H9 (cell line): ENCODE measurements around the gene KCNH1. TPM values are rescaled to one million over a fixed set of nuclear protein-coding genes. Genes with fewer than 3 reads are reported as not detected.

Source experiments
- DNase-seq: peaks from one replicate; pipeline ENCODE4 v3.0.0-alpha.2; 2017
- H2AFZ ChIP-seq: one replicate; pipeline ENCODE4 v1.6.1; 2013; ENCODE audit warnings: mild to moderate bottlenecking, low read length, control low read depth, moderate library complexity
- H2AK5ac ChIP-seq: 2 replicates; pipeline ENCODE4 v1.6.1; 2013; ENCODE audit warnings: low read length, control low read depth, mixed read lengths; ENCODE audit not compliant: insufficient read length
- H2BK120ac ChIP-seq: one replicate; pipeline ENCODE4 v1.6.1; 2013; ENCODE audit warnings: low read depth, mild to moderate bottlenecking, low read length, control low read depth, inconsistent platforms; ENCODE audit not compliant: poor library complexity, severe bottlenecking
- H2BK12ac ChIP-seq: 2 replicates; pipeline ENCODE4 v1.6.1; 2013; ENCODE audit warnings: low read length, control low read depth, mixed read lengths, low read depth; ENCODE audit not compliant: insufficient read length
- H2BK15ac ChIP-seq: 2 replicates; pipeline ENCODE4 v1.6.1; 2013; ENCODE audit warnings: low read depth, low read length, control low read depth
- H2BK20ac ChIP-seq: one replicate; pipeline ENCODE4 v1.6.1; 2013; ENCODE audit warnings: low read depth, mild to moderate bottlenecking, low read length, control low read depth, inconsistent platforms; ENCODE audit not compliant: poor library complexity, severe bottlenecking
- H2BK5ac ChIP-seq: 2 replicates; pipeline ENCODE4 v1.6.1; 2013; ENCODE audit warnings: low read length, control low read depth, mixed read lengths; ENCODE audit not compliant: insufficient read length
- H3K14ac ChIP-seq: 2 replicates; pipeline ENCODE4 v1.6.1; 2013; ENCODE audit warnings: low read length, control low read depth; ENCODE audit not compliant: insufficient read depth
- H3K18ac ChIP-seq: 2 replicates; pipeline ENCODE4 v1.6.1; 2013; ENCODE audit warnings: low read depth, mild to moderate bottlenecking, mixed read lengths, low read length, control low read depth; ENCODE audit not compliant: insufficient read length
- H3K23ac ChIP-seq: 2 replicates; pipeline ENCODE4 v1.6.1; 2013; ENCODE audit warnings: low read length, control low read depth, mixed read lengths, low read depth; ENCODE audit not compliant: insufficient read length
- H3K23me2 ChIP-seq: 2 replicates; pipeline ENCODE4 v1.6.1; 2013; ENCODE audit warnings: low read depth, mild to moderate bottlenecking, mixed read lengths, low read length, control low read depth; ENCODE audit not compliant: insufficient read length, poor library complexity, severe bottlenecking
- H3K27ac ChIP-seq: 2 replicates; pipeline ENCODE4 v1.5.1; 2013; ENCODE audit warnings: low read length, control low read depth, mixed read lengths, low read depth; ENCODE audit not compliant: insufficient read length
- H3K27me3 ChIP-seq: 2 replicates; pipeline ENCODE4 v1.6.1; 2013; ENCODE audit warnings: low read length, control low read depth, inconsistent platforms; ENCODE audit not compliant: insufficient read depth
- H3K4ac ChIP-seq: 2 replicates; pipeline ENCODE4 v1.6.1; 2013; ENCODE audit warnings: low read depth, mild to moderate bottlenecking, control low read depth, inconsistent platforms, low read length, moderate library complexity
- H3K4me1 ChIP-seq: 2 replicates; pipeline ENCODE4 v1.6.1; 2013; ENCODE audit warnings: low read length, control low read depth, inconsistent platforms; ENCODE audit not compliant: insufficient read depth
- H3K4me2 ChIP-seq: 2 replicates; pipeline ENCODE4 v1.6.1; 2013; ENCODE audit warnings: low read length, control low read depth, mixed read lengths; ENCODE audit not compliant: insufficient read length, insufficient read depth
- H3K56ac ChIP-seq: 2 replicates; pipeline ENCODE4 v1.6.1; 2013; ENCODE audit warnings: low read depth, mild to moderate bottlenecking, mixed read lengths, low read length, control low read depth; ENCODE audit not compliant: insufficient read length
- H3K79me1 ChIP-seq: 2 replicates; pipeline ENCODE4 v1.6.1; 2013; ENCODE audit warnings: low read depth, mild to moderate bottlenecking, moderate library complexity, low read length, control low read depth, inconsistent platforms; ENCODE audit not compliant: insufficient read depth, poor library complexity, severe bottlenecking
- H3K79me2 ChIP-seq: 2 replicates; pipeline ENCODE4 v1.6.1; 2013; ENCODE audit warnings: low read length, control low read depth, inconsistent platforms; ENCODE audit not compliant: insufficient read depth
- H3K9ac ChIP-seq: 2 replicates; pipeline ENCODE4 v1.6.1; 2013; ENCODE audit warnings: low read length, control low read depth, mixed read lengths; ENCODE audit not compliant: insufficient read length; ENCODE audit errors: extremely low read depth
- H3K9me3 ChIP-seq: one replicate; pipeline ENCODE4 v1.6.1; 2013; ENCODE audit warnings: low read depth, low read length, inconsistent platforms; ENCODE audit not compliant: control insufficient read depth
- H3T11ph ChIP-seq: one replicate; pipeline ENCODE4 v1.6.1; 2013; ENCODE audit warnings: mild to moderate bottlenecking, low read length, control low read depth, inconsistent platforms
- H4K20me1 ChIP-seq: one replicate; pipeline ENCODE4 v1.6.1; 2013; ENCODE audit not compliant: control insufficient read depth, insufficient read length, insufficient read depth
- H4K5ac ChIP-seq: 2 replicates; pipeline ENCODE4 v1.6.1; 2013; ENCODE audit warnings: low read depth, mild to moderate bottlenecking, mixed read lengths, low read length, control low read depth; ENCODE audit not compliant: insufficient read length
- H4K8ac ChIP-seq: replicated peaks from 2 replicates; pipeline ENCODE4 v1.6.1; 2013; ENCODE audit warnings: low read length, control low read depth, mixed read lengths, low read depth; ENCODE audit not compliant: insufficient read length
- H4K91ac ChIP-seq: 2 replicates; pipeline ENCODE4 v1.6.1; 2013; ENCODE audit warnings: low read depth, mild to moderate bottlenecking, moderate library complexity, mixed read lengths, low read length, control low read depth; ENCODE audit not compliant: insufficient read length
- H3K27ac Mint-ChIP-seq, 3 experiments: 2 replicates in 2 of 3; 3 replicates in 1 of 3; pipeline ENCODE4 v1.8.0; 2020 to 2021; ENCODE audit warnings: mixed read lengths in 3 of 3, mild to moderate bottlenecking in 1 of 3, moderate library complexity in 1 of 3
- H3K27me3 Mint-ChIP-seq: 2 replicates; pipeline ENCODE4 v1.8.0; 2021; ENCODE audit warnings: low read depth, mild to moderate bottlenecking, moderate library complexity, mixed read lengths
- H3K36me3 Mint-ChIP-seq, 3 experiments: 2 replicates in 2 of 3; 3 replicates in 1 of 3; pipeline ENCODE4 v1.8.0; 2020 to 2021; ENCODE audit warnings: low read depth in 3 of 3, mixed read lengths in 3 of 3; ENCODE audit not compliant: insufficient read depth in 1 of 3
- H3K4me1 Mint-ChIP-seq, 2 experiments: 2 replicates each; pipeline ENCODE4 v1.8.0; 2020; ENCODE audit warnings: mixed read lengths in 2 of 2
- H3K4me3 Mint-ChIP-seq, 2 experiments: 2 replicates in 1 of 2; 3 replicates in 1 of 2; pipeline ENCODE4 v1.8.0; 2020 to 2021; ENCODE audit warnings: mild to moderate bottlenecking in 2 of 2, mixed read lengths in 2 of 2, moderate library complexity in 1 of 2
- H3K9me3 Mint-ChIP-seq, 2 experiments: 2 replicates in 1 of 2; 3 replicates in 1 of 2; pipeline ENCODE4 v1.8.0; 2020; ENCODE audit warnings: mild to moderate bottlenecking in 2 of 2, mixed read lengths in 2 of 2, moderate library complexity in 1 of 2
- CTCF ChIP-seq: fragments of 200-600 bp; sonication (generic); conservative IDR thresholded peaks from 3 replicates; pipeline ENCODE4 v1.8.0; 2021; ENCODE audit warnings: antibody characterized with exemption, mild to moderate bottlenecking
- WGBS: extraction: QIAGEN DNeasy Blood & Tissue Kit; methylation state at CpG from one replicate; pipeline ENCODE4 v1.1.7; 2013; ENCODE audit warnings: missing lambda C conversion rate, low lambda C conversion rate, mixed read lengths; ENCODE audit not compliant: insufficient read length; ENCODE audit errors: extremely low coverage; 5-methylcytosine and 5-hydroxymethylcytosine counted together
- total RNA-seq: library from RNA; stranded (reverse); gene quantifications from 2 replicates; pipeline ENCODE4 v1.2.1, GENCODE V29; 2021

Gene KCNH1
- total RNA-seq, 1 experiment from 2014 or later = 0.11 TPM

GRCh38 chr1:210828996-210829596 is 304.9 kb downstream of the KCNH1 start:
- no peaks in the 10 kb centered on the region for H3K4me1 Mint-ChIP-seq
- Histone ChIP-seq H3K79me1 (no peaks in the 10 kb centered on the region), H3K9me3 (no peaks in the 10 kb centered on the region), H3K4me1 (no peaks in the 10 kb centered on the region), H3K4me2 (no peak overlapping the region), H2BK120ac (no peak overlapping the region), H2AK5ac (no peak overlapping the region), H2AFZ (no peak overlapping the region), H2BK12ac (no peak overlapping the region), H2BK15ac (no peak overlapping the region), H3K27ac (no peak overlapping the region), H4K8ac (no peak overlapping the region), H4K91ac (no peak overlapping the region), H2BK20ac (no peak overlapping the region), H3K23ac (no peak overlapping the region), H3T11ph (no peak overlapping the region), H3K4ac (no peak overlapping the region), H3K23me2 (no peaks in the 10 kb centered on the region), H2BK5ac (no peak overlapping the region), H3K14ac (no peak overlapping the region), H4K20me1 (no peaks in the 10 kb centered on the region), H3K18ac (no peak overlapping the region), H3K79me2 (no peaks in the 10 kb centered on the region), H4K5ac (no peak overlapping the region), H3K27me3 (no peaks in the 10 kb centered on the region), H3K9ac (no peak overlapping the region), H3K56ac (no peak overlapping the region)
- no peak overlapping the region for H3K4me3 Mint-ChIP-seq
- H3K9me3 Mint-ChIP-seq = no peaks in the 10 kb centered on the region
- no peaks in the 10 kb centered on the region for H3K36me3 Mint-ChIP-seq
- no peak for DNase-seq
- H3K27me3 Mint-ChIP-seq = no peaks in the 10 kb centered on the region; the same call in 1 of the 2 replicates
- no peak for TF ChIP-seq CTCF
- WGBS = no CpG with 5 or more reads among the region's 4 CpGs
- no peak overlapping the region for H3K27ac Mint-ChIP-seq
